Caco-2 (cell line): ENCODE measurements around the gene CCDC91. TPM values are rescaled to one million over a fixed set of nuclear protein-coding genes. Genes with fewer than 3 reads are reported as not detected.

Experiments
- BruUV-seq: library from RNA; stranded (reverse); fragments of 400-500 nt; replicated peaks from 2 replicates; lab custom pipeline; 2021; lab: Mats Ljungman, UMichigan
- CTCF ChIA-PET: fragments of 300-600 bp; sonication (Branson Sonifier 250); formaldehyde crosslinking; loops from one replicate; lab custom pipeline; 2022; ENCODE audit warnings: antibody characterized with exemption; lab: Charles Lee
- POLR2A ChIA-PET: fragments of 300-600 bp; sonication (Branson Sonifier 250); formaldehyde crosslinking; loops from one replicate; lab custom pipeline; 2022; ENCODE audit warnings: antibody characterized with exemption; lab: Charles Lee
- DNase-seq, 2 experiments: peaks; one replicate each; pipeline versions ENCODE4 v3.0.0 to v3.0.0-alpha.2; 2020 to 2022
- H3K27me3 ChIP-seq: replicated peaks from 2 replicates; pipeline ENCODE4 v1.6.0; 2011; ENCODE audit warnings: low read length; ENCODE audit not compliant: control insufficient read depth, insufficient read depth
- H3K36me3 ChIP-seq: 2 replicates; pipeline ENCODE4 v1.5.1; 2011; ENCODE audit warnings: low read length; ENCODE audit not compliant: control insufficient read depth, insufficient read depth
- H3K4me1 ChIP-seq: fragments of 250-450 bp; sonication (Bioruptor Pico); 2 replicates; pipeline ENCODE4 v1.5.1; 2020; ENCODE audit warnings: mild to moderate bottlenecking
- H3K4me3 ChIP-seq: 2 replicates; pipeline ENCODE4 v1.5.1; 2011; ENCODE audit warnings: low read depth, mild to moderate bottlenecking, control low read depth, low read length
- H3K9me3 ChIP-seq: fragments of 250-450 bp; sonication (Bioruptor Pico); 2 replicates; pipeline ENCODE4 v1.5.1; 2020; ENCODE audit warnings: mild to moderate bottlenecking, moderate library complexity
- H3K27ac Mint-ChIP-seq: one replicate; pipeline ENCODE4 v1.8.0; 2022; ENCODE audit warnings: mixed read lengths; ENCODE audit not compliant: unreplicated experiment
- H3K27me3 Mint-ChIP-seq: one replicate; pipeline ENCODE4 v1.8.0; 2022; ENCODE audit warnings: mixed read lengths; ENCODE audit not compliant: insufficient read depth, unreplicated experiment
- H3K36me3 Mint-ChIP-seq: one replicate; pipeline ENCODE4 v1.8.0; 2022; ENCODE audit warnings: mild to moderate bottlenecking, mixed read lengths; ENCODE audit not compliant: insufficient read depth, unreplicated experiment
- H3K4me1 Mint-ChIP-seq: one replicate; pipeline ENCODE4 v1.8.0; 2022; ENCODE audit warnings: low read depth, mixed read lengths; ENCODE audit not compliant: unreplicated experiment
- H3K4me3 Mint-ChIP-seq: one replicate; pipeline ENCODE4 v1.8.0; 2022; ENCODE audit warnings: mild to moderate bottlenecking, moderate library complexity, mixed read lengths; ENCODE audit not compliant: unreplicated experiment
- H3K9me3 Mint-ChIP-seq: one replicate; pipeline ENCODE4 v1.8.0; 2022; ENCODE audit warnings: mixed read lengths; ENCODE audit not compliant: unreplicated experiment
- intact Hi-C: fragments of 100-400 bp; cut with micrococcal nuclease; formaldehyde crosslinking; loops from one replicate; pipeline ENCODE4 v1.10.0; 2022; ENCODE audit not compliant: unreplicated experiment
- total RNA-seq: library from RNA; stranded (reverse); gene quantifications from 2 replicates; pipeline ENCODE4 v1.2.3, GENCODE V29; 2022
- TF ChIP-seq, protein P1 (sequence below), 2 experiments: fragments of 200-600 bp in 1 of 2; IDR thresholded peaks; 1 replicate in 1 of 2; 2 replicates in 1 of 2; pipeline versions ENCODE4 v1.5.1 to v1.8.0; 2011 to 2022; ENCODE audit warnings: antibody characterized with exemption in 1 of 2, control low read depth in 1 of 2, inconsistent platforms in 1 of 2, low read depth in 1 of 2, low read length in 1 of 2, mild to moderate bottlenecking in 1 of 2, moderate library complexity in 1 of 2; ENCODE audit not compliant: insufficient read depth in 1 of 2, severe bottlenecking in 1 of 2, unreplicated experiment in 1 of 2

Gene CCDC91
- total RNA-seq, 1 experiment from 2014 or later = 21.6 TPM

- Mint-ChIP-seq H3K4me3 (no peak overlapping the region), H3K27me3 (no peaks in the 10 kb centered on the region), H3K4me1 (no peaks in the 10 kb centered on the region), H3K27ac (no peak overlapping the region), H3K9me3 (no peaks in the 10 kb centered on the region), H3K36me3 (no peaks in the 10 kb centered on the region)
- DNase-seq = no peak
- BruUV-seq = no TSS peak
- no peaks in the 10 kb centered on the region for H3K36me3 ChIP-seq
- POLR2A ChIA-PET = no interaction called here
- H3K9me3 ChIP-seq = no peaks in the 10 kb centered on the region
- no peak overlapping the region for H3K4me3 ChIP-seq
- no peaks in the 10 kb centered on the region for H3K27me3 ChIP-seq
- no peaks in the 10 kb centered on the region for H3K4me1 ChIP-seq
- CTCF ChIA-PET = no interaction called here
- intact Hi-C loops = no loop called here
- TF ChIP-seq, protein P1, sequence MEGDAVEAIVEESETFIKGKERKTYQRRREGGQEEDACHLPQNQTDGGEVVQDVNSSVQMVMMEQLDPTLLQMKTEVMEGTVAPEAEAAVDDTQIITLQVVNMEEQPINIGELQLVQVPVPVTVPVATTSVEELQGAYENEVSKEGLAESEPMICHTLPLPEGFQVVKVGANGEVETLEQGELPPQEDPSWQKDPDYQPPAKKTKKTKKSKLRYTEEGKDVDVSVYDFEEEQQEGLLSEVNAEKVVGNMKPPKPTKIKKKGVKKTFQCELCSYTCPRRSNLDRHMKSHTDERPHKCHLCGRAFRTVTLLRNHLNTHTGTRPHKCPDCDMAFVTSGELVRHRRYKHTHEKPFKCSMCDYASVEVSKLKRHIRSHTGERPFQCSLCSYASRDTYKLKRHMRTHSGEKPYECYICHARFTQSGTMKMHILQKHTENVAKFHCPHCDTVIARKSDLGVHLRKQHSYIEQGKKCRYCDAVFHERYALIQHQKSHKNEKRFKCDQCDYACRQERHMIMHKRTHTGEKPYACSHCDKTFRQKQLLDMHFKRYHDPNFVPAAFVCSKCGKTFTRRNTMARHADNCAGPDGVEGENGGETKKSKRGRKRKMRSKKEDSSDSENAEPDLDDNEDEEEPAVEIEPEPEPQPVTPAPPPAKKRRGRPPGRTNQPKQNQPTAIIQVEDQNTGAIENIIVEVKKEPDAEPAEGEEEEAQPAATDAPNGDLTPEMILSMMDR (IDR thresholded peaks at IDR 0.05; ENCODE audit: insufficient read depth in 1 of 2, low read depth in 1 of 2, low read length in 1 of 2, severe bottlenecking in 1 of 2, unreplicated experiment in 1 of 2) = no peak
Measured at GRCh38 chr12:28388879-28389278, 198.6 kb downstream of the CCDC91 start.

DNA sequence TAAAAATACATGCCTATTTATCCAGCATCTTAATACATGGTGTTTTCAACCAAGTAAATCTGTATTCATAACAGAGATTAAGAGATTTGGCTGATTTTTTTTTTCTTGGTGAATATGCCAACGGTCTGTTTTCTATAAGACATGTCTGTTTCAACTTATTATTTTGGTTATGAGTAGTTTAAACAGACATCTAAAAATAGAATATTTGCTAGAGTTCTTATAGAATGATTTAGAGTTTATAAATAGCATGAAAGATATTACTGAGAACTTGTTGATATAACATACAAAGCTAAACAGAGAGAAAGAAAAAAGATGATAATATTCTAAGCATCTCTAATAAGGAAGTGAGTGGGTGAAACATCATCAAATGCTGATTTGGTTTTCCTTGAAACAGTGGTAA lies 199.9 kb downstream of the CCDC91 start:
- Histone ChIP-seq H3K36me3 (no peaks in the 10 kb centered on the region), H3K4me1 (no peaks in the 10 kb centered on the region), H3K9me3 (no peaks in the 10 kb centered on the region), H3K27me3 (no peaks in the 10 kb centered on the region), H3K4me3 (no peak overlapping the region)
- DNase-seq = no peak
- Mint-ChIP-seq H3K27me3 (no peaks in the 10 kb centered on the region), H3K4me3 (no peak overlapping the region), H3K36me3 (no peaks in the 10 kb centered on the region), H3K4me1 (no peaks in the 10 kb centered on the region), H3K27ac (no peak overlapping the region), H3K9me3 (no peaks in the 10 kb centered on the region)
- intact Hi-C loops = no loop called here
- ChIA-PET POLR2A (no interaction called here), CTCF (no interaction called here)
- TF ChIP-seq, protein P1 (IDR thresholded peaks at IDR 0.05; ENCODE audit: insufficient read depth in 1 of 2, low read depth in 1 of 2, low read length in 1 of 2, severe bottlenecking in 1 of 2, unreplicated experiment in 1 of 2) = no peak
- BruUV-seq = no TSS peak

DNA sequence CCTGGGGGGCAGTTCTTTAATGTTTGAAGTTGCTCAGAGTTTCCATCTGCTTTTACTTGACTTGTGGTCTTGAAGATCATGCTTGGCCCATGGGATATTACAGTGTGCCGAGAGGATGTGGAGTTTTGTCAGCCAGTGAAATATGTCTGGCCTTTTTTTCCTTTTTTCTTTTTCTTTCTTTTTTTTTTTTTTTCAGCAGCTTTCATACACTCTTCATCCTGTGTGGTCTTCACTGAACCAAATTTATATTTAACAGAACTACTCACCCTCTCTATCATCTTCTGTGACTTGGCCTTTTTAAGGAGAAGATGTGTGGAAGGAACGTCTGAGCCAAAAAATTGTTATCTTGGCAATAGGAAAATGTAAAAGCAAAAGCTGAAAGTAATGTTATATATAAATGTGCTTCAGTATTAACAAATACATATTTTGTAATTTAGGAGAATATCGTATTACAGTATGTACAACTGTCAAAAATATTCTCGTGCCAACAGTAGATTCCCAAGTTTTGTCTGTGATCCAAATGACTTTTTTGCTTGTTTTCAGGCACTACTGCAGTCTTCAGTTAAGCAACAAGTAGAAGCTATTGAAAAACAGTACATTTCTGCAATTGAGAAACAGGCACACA lies 200.6 kb downstream of the CCDC91 start:
- Mint-ChIP-seq H3K4me3 (no peak overlapping the region), H3K9me3 (no peaks in the 10 kb centered on the region), H3K36me3 (no peaks in the 10 kb centered on the region), H3K27ac (no peak overlapping the region), H3K27me3 (no peaks in the 10 kb centered on the region), H3K4me1 (no peaks in the 10 kb centered on the region)
- no TSS peak for BruUV-seq
- no peak overlapping the region for H3K4me3 ChIP-seq
- TF ChIP-seq, protein P1 (IDR thresholded peaks at IDR 0.05; ENCODE audit: insufficient read depth in 1 of 2, low read depth in 1 of 2, low read length in 1 of 2, severe bottlenecking in 1 of 2, unreplicated experiment in 1 of 2) = no peak
- H3K4me1 ChIP-seq = no peaks in the 10 kb centered on the region
- DNase-seq = no peak
- H3K27me3 ChIP-seq = no peaks in the 10 kb centered on the region
- H3K36me3 ChIP-seq = no peaks in the 10 kb centered on the region
- intact Hi-C loops = no loop called here
- H3K9me3 ChIP-seq = no peaks in the 10 kb centered on the region
- CTCF ChIA-PET = no interaction called here
- POLR2A ChIA-PET = no interaction called here
